ENCODE measurements around the gene GNAQ. TPM values are rescaled to one million over a fixed set of nuclear protein-coding genes. Genes with fewer than 3 reads are reported as not detected.
"Not testable (repeated sequence)": the region's sequence is repeated elsewhere in the genome, so short reads cannot be mapped to it uniquely, and the experiment has no call there.

GNAQ gene
- total RNA-seq, 1 donor from 2014 or later, result 0.20 TPM

- Mint-ChIP-seq H3K27me3 (no peaks in the 10 kb centered on the region), H3K4me3 (no peak overlapping the region), H3K36me3 (ENCODE audit: low read depth) (no peaks in the 10 kb centered on the region), H3K27ac (no peak overlapping the region), H3K4me1 (peaks cover 3% of the 10 kb centered on the region), H3K9me3 (no peaks in the 10 kb centered on the region)
- ATAC-seq (ENCODE audit: low read depth), result no peak
- intact Hi-C loops (cut with micrococcal nuclease), result no loop called here
- TF ChIP-seq CTCF (IDR thresholded peaks at IDR 0.05), result no peak
- CTCF ChIA-PET, result no interaction called here
- POLR2A ChIA-PET, result no interaction called here
- no peak for DNase-seq
These were observed 302.4 kb downstream of the GNAQ start for GRCh38 chr9:77729177-77729576.

GRCh38 chr9:77726814-77727213, 304.8 kb downstream of the GNAQ start:
- ChIA-PET POLR2A (no interaction called here), CTCF (no interaction called here)
- DNase-seq (no peak), ATAC-seq (ENCODE audit: low read depth) (no peak)
- intact Hi-C loops (cut with micrococcal nuclease), result no loop called here
- H3K4me1 Mint-ChIP-seq, result peaks cover under 1% of the 10 kb centered on the region
- no peak overlapping the region for H3K27ac Mint-ChIP-seq
- no peak for TF ChIP-seq CTCF (IDR thresholded peaks at IDR 0.05)
- H3K27me3 Mint-ChIP-seq, result no peaks in the 10 kb centered on the region
- no peaks in the 10 kb centered on the region for H3K36me3 Mint-ChIP-seq (ENCODE audit: low read depth)
- no peaks in the 10 kb centered on the region for H3K9me3 Mint-ChIP-seq
- H3K4me3 Mint-ChIP-seq, result no peak overlapping the region

- no peak overlapping the region for H3K4me3 Mint-ChIP-seq
- CTCF ChIA-PET, result no interaction called here
- intact Hi-C loops (cut with micrococcal nuclease), result no loop called here
These were observed 305.3 kb downstream of the GNAQ start for GRCh38 chr9:77726289-77726688.

GRCh38 chr9:77725820-77726219, 305.8 kb downstream of the GNAQ start:
- Mint-ChIP-seq H3K27me3 (no peaks in the 10 kb centered on the region), H3K4me3 (no peak overlapping the region), H3K27ac (no peak overlapping the region), H3K9me3 (no peaks in the 10 kb centered on the region), H3K4me1 (no peaks in the 10 kb centered on the region), H3K36me3 (ENCODE audit: low read depth) (no peaks in the 10 kb centered on the region)
- ChIA-PET CTCF (no interaction called here), POLR2A (no interaction called here)
- intact Hi-C loops (cut with micrococcal nuclease), result no loop called here
- no peak for DNase-seq
- no peak for TF ChIP-seq CTCF (IDR thresholded peaks at IDR 0.05)
- ATAC-seq (ENCODE audit: low read depth), result no peak

More at GRCh38 chr9:77726289-77726688, 305.3 kb downstream of the GNAQ start:
- DNase-seq, result no peak
- TF ChIP-seq CTCF (IDR thresholded peaks at IDR 0.05), result no peak
- POLR2A ChIA-PET, result no interaction called here
- H3K4me1 Mint-ChIP-seq, result no peaks in the 10 kb centered on the region
- H3K9me3 Mint-ChIP-seq, result no peaks in the 10 kb centered on the region
- no peaks in the 10 kb centered on the region for H3K36me3 Mint-ChIP-seq (ENCODE audit: low read depth)
- ATAC-seq (ENCODE audit: low read depth), result no peak
- no peaks in the 10 kb centered on the region for H3K27me3 Mint-ChIP-seq
- no peak overlapping the region for H3K27ac Mint-ChIP-seq

GRCh38 chr9:77725046-77725694, 306.4 kb downstream of the GNAQ start:
- Mint-ChIP-seq H3K27ac (no peak overlapping the region), H3K4me3 (no peak overlapping the region), H3K36me3 (ENCODE audit: low read depth) (no peaks in the 10 kb centered on the region), H3K9me3 (no peaks in the 10 kb centered on the region), H3K4me1 (no peaks in the 10 kb centered on the region), H3K27me3 (no peaks in the 10 kb centered on the region)
- no peak for TF ChIP-seq CTCF (IDR thresholded peaks at IDR 0.05)
- ChIA-PET POLR2A (no interaction called here), CTCF (no interaction called here)
- ATAC-seq (ENCODE audit: low read depth), result no peak
- intact Hi-C loops (cut with micrococcal nuclease), result no loop called here
- DNase-seq, result no peak

GRCh38 chr9:77721156-77721555, 310.5 kb downstream of the GNAQ start:
- intact Hi-C loops (cut with micrococcal nuclease); H3K27me3 Mint-ChIP-seq; ATAC-seq (ENCODE audit: low read depth); H3K36me3 Mint-ChIP-seq (ENCODE audit: low read depth); H3K4me1 Mint-ChIP-seq; POLR2A ChIA-PET; H3K27ac Mint-ChIP-seq; H3K9me3 Mint-ChIP-seq; CTCF ChIA-PET; DNase-seq; H3K4me3 Mint-ChIP-seq: not testable (repeated sequence)
